ENCODE data around the gene ULK4.
"Not testable (repeated sequence)": the region's sequence is repeated elsewhere in the genome, so short reads cannot be mapped to it uniquely, and the experiment has no call there.

ULK4 gene

GRCh38 chr3:41695806-41696205 is 266.1 kb downstream of the ULK4 start:
- DNase-seq (ENCODE audit: extremely low read depth in 1 of 2, low read depth in 1 of 2): not testable (repeated sequence)

DNA sequence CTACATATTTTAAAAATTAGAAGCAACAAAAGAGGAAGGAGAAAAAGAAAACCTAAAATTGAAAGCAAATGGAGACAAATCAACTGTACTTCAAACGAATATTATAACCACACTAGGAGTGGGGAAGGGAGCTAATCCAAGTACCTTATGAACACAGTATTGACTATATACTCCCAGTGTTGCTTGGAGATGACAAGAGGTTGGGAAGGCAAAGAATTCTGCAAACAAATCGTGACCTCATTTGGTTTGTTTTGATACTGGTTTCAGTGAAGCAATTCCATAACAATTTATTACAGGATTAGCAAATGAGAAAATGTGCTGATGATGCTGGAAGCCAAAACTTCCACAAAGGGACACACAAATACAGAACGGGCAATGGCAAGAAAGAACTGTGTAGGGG is 268.1 kb downstream of the ULK4 start:
- no peak for DNase-seq (ENCODE audit: extremely low read depth in 1 of 2, low read depth in 1 of 2)

GRCh38 chr3:41690766-41691563 is 270.9 kb downstream of the ULK4 start:
- no peak for DNase-seq (ENCODE audit: extremely low read depth in 1 of 2, low read depth in 1 of 2)

DNA sequence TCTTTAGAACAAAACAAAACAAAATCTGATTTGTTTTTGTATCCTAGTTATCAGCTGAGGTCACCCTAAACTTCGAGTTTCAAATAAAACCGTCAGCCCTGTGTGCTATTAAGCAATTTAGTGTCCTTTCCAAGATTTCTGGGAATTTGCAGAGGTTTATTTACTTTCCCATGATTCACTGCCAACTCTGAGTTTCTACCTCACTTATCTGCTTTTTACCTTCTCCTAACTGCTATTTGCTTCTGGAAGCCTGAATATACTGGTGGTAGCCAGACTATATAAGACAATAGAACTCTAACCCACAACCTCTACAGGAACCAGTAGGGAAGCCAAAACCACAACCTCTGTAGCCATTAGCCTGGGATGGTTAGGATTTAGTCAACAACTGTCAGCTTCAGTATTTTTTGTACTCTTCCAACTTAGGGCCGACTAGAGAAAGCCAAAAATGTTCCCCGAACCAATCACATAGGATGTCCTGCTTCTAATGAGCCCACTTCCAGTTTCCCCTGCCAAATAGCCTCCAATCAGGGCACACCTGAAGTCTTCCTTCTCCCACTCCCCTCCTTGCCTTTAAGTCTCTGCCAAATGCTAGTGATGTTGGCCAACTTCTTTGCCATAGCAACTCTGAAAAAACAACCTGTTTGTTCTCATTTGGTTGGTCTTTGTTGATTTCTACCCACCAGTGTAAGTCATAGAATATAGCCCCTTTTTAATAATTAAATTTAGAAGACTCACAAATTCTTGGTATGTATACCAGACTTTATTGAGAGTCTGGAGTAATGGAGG is 273.1 kb downstream of the ULK4 start:
- no peak for DNase-seq (ENCODE audit: extremely low read depth in 1 of 2, low read depth in 1 of 2)

DNA sequence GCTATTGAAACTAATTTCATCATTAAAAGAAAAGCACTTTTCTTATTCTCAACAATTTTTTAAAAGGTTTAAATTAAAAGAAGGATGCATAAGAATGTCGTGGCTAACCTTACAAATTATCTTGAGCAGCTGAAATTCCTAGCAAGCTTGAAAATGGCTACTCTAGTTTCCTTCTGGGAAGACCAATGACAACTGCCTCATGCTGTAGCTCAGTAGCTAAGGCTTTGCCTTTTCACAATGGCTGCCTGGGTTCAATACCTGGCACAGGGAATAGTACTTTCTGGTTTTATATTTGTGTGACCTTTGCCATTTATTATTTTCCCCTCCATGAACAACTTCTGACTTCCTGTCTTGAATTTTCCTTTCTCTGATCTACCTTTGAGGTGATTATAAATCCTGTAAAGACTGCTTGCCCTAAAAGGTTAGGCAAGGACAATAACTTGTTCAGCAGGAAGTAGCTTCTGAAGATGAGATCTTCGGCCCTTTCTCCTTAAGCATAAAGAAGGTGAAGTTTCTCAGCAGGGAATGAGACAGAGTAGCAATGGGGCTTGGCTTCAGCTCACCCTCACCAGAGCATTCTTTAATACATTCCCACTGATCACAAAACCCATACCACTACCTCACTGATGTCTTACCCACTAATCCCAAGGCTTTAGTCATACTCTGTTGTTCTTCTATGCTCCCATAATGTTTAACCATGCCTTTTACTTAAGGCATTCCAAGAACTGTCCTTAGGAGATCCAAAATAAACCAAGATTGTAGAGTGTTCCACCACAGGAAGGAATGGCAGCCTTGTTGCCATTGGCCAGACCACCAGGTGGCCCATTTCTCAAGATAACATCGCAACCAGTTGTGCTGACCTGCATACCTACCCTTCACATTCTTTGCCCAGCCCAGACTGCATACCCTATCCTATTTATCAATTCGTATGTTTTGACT is 276.8 kb downstream of the ULK4 start:
- DNase-seq (ENCODE audit: extremely low read depth in 1 of 2, low read depth in 1 of 2): no peak

DNA sequence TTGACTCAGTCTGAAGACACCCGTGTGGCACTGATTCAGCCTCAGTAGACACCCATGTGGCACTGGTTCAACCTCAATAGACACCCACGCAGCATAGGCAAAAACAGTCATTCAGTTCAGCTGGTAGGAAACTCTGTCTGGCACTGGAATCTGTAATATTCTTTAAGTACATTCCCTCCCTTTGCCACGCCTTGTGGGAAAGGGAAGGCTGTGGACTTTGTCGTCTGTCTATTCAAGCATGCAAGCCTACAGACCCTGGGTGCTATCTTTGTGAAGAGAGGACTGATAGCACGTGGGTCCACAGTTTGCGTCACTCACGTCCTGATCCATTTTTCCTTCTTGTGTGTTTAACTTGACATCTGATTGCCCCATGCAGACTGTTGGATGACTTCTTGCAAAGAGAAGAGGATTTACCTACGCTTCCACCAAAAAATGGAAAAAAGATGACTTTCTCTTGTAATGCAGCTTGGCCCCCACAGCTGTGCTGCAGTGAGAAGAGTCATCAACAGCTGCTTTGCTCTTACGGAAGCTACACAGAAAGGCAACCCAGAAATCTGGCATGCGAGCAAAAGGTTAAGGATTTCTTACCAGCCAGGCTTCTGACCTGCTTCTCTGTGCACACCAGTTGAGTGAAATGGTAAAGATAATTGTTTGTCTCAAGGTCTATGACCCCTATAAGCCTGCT is 278.1 kb downstream of the ULK4 start:
- no peak for DNase-seq (ENCODE audit: extremely low read depth in 1 of 2, low read depth in 1 of 2)

DNA sequence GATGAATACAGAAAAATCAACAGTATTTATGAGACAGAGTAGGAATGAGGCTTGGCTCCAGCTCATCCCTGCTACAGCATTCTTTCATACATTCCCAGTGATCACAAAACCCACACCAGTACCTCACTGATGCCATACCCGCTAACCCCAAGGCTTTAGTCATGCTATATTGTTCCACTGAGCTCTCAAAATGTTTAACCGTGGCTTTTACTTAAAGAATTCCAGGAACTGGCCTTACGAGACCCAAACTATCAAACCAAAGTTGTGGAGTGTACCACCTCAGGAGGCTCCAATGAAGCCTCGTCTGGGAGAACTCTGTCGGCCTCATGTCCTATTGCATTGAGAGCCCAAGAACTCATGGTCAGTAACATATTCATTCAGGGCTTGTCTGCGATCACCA is 278.9 kb downstream of the ULK4 start:
- no peak for DNase-seq (ENCODE audit: extremely low read depth in 1 of 2, low read depth in 1 of 2)

GRCh38 chr3:41682382-41682781 is 279.5 kb downstream of the ULK4 start:
- no peak for DNase-seq (ENCODE audit: extremely low read depth in 1 of 2, low read depth in 1 of 2)

DNA sequence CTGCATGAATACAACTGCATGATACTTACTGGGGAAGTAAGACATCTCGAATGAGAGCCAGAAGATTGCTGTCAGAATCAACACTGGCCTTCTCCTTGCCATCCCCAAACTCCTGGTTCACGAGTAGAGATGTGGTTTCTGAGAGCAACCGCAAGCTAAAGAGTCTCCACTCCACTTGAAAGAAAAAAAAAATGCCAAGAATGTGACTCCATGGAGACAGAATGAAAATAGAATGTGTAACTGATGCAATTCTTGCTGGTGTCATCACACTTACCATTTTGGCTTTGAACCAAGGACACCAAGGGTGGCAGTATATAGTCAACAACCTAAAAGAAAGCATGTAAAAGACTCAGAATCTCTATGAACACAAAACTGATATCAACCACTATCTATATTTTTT is 280.4 kb downstream of the ULK4 start:
- DNase-seq (ENCODE audit: extremely low read depth in 1 of 2, low read depth in 1 of 2): no peak

GRCh38 chr3:41679374-41679773 is 282.5 kb downstream of the ULK4 start:
- DNase-seq (ENCODE audit: extremely low read depth in 1 of 2, low read depth in 1 of 2): no peak

GRCh38 chr3:41675102-41675501 is 286.8 kb downstream of the ULK4 start:
- DNase-seq (ENCODE audit: extremely low read depth in 1 of 2, low read depth in 1 of 2): not testable (repeated sequence)

- no peak for DNase-seq (ENCODE audit: extremely low read depth in 1 of 2, low read depth in 1 of 2)
These were observed 287.5 kb downstream of the ULK4 start for GRCh38 chr3:41674449-41674848.

- DNase-seq (ENCODE audit: extremely low read depth in 1 of 2, low read depth in 1 of 2): no peak
These were observed 288.3 kb downstream of the ULK4 start for GRCh38 chr3:41673650-41674049.

- DNase-seq (ENCODE audit: extremely low read depth in 1 of 2, low read depth in 1 of 2): no peak
These were observed 293.5 kb downstream of the ULK4 start for GRCh38 chr3:41668379-41668778.

- no peak for DNase-seq (ENCODE audit: extremely low read depth in 1 of 2, low read depth in 1 of 2)
These were observed 299.6 kb downstream of the ULK4 start for GRCh38 chr3:41662288-41662687.

DNA sequence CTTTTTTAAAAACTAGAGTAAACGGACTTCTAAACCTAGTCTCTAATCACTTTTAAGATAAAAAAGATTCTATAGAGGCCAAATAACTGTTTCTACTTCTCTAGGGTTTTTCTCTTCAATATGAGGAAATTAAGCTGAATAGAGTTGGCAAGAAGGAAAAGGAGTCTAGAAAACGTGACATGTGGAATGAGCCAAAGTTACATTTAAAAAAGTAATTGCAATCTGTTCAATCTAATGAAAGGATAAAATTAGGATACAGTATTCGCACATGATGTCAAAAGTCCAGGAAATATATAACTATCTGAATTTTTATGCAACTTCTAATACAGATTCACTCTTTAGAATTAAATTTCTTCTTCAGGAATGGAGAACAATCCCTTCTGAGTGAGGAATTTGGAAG is 300.1 kb downstream of the ULK4 start:
- no peak for DNase-seq (ENCODE audit: extremely low read depth in 1 of 2, low read depth in 1 of 2)

- no peak for DNase-seq (ENCODE audit: extremely low read depth in 1 of 2, low read depth in 1 of 2)
These were observed 301.4 kb downstream of the ULK4 start for GRCh38 chr3:41660510-41660909.

GRCh38 chr3:41653571-41654239 is 308.2 kb downstream of the ULK4 start:
- DNase-seq (ENCODE audit: extremely low read depth in 1 of 2, low read depth in 1 of 2): no peak

DNA sequence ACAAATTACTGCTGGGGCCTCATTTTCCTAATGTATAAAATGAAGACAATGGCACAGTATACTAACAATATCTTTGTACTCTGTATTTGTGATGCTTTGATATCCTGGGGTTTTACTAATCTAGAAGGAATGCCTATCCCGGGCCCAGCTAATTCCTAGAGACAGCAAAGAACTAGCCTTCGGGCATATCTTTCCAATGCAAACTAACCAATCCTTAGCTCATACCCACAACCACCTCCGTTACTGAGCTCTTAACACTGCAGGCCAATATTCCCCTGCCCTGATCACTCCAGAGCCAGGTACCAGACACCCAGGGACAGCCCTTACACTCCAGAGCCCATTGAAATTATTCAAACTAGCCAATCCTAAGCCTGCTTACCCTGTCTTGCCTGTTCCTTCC is 309.0 kb downstream of the ULK4 start:
- no peak for DNase-seq (ENCODE audit: extremely low read depth in 1 of 2, low read depth in 1 of 2)

DNA sequence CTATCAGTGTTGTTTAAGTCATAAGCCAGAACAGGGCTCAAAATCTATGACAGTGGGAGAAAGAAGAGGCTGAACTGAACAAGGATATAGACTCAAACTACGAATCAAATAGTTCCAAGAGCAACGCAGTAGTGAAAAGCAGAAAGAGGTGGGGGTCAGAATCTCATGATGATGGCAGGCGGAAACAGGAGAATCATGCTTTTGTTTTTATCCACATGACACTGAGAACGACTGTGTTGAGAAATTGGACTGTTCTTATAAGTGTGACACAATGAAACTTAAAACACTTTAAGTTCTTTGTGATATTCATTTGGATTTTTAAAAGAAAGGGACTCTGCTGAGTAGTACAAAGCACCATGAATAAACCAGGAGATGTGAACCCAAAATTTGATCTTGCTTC is 309.4 kb downstream of the ULK4 start:
- no peak for DNase-seq (ENCODE audit: extremely low read depth in 1 of 2, low read depth in 1 of 2)
